ENCODE data around the gene PMVK.
"Not testable (repeated sequence)": the region's sequence is repeated elsewhere in the genome, so short reads cannot be mapped to it uniquely, and the experiment has no call there.

PMVK gene

DNA sequence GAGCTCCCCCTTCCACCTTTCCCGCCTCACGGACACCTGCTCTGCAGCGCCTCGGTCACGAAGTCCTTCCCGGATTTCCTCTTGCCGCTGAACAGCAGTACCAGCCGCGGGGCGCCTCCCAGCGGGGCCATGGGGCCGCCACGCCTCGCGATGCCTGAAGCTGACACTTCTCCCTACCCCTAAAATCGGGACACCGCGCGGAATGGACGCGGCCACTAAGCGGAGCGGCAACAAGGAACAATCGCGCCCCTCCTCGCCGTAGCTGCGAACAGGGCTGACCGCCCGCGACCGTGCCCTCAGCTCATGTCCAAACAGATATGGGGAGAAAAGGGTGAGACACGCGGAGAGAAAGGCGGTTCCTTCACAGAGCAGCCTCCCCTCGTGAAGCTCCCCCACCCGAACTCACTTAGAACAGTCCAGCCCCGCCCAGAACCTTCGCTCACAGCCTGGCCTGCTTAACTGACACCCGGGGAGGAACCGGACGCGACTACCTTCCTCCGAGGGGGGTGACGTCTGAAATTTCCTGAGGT, at the start of gene PMVK:
Gene PMVK, minus strand, starts transcription at position 165 of the 530 bp plus-strand sequence. Its CDS starts 34 bp downstream, at position 131.
- POLR2A ChIA-PET (ENCODE audit: low non-redundant PET) = interaction anchor here (0.5 to 0.7 kb wide), 2 partner anchors 12 to 46 kb away, joined by 3 to 4 read pairs; no protein-coding TSS in a partner anchor

DNA sequence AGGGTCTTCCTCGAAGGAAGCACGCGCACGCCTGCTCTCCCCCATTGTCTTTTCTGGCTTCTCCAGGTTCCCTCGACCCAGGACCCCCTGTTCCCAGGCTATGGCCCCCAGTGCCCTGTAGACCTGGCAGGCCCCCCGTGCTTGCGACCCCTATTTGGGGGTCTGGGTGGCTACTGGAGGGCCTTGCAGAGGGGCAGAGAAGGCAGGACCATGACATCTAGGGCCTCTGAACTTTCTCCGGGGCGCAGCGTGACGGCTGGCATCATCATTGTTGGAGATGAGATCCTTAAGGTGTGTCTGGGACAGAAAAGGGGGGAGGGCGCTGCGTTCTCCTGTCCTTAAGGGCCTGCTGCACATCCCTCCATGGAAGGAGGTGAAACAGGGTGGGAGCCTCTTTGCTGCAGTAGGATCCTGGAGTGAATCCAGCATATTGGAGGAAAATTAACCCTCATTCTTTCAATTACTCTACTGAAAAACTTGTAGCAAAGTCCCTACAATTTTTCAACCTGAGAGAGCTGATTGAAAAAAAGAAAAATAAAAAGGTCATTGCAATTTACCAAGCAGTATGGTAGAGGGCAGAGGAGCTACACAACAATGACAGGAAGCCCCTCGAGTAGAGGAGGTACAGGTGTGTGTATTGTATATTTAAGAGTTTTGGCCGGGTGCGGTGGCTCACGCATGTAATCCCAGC, 47.4 kb upstream of the PMVK start:
- POLR2A ChIA-PET (ENCODE audit: low non-redundant PET) = interaction anchor here (0.7 to 1.6 kb wide), 4 partner anchors 9 to 19 kb away, joined by 4 to 8 read pairs (median 4); partner anchors contain the start of genes LENEP and SHC1
- H3K27ac ChIP-seq = peak overlapping the region; percentile 91
- CTCF ChIA-PET = interaction anchor here (0.6 to 1.1 kb wide), 8 partner anchors 11 to 424 kb away, joined by 3 to 7 read pairs (median 4); partner anchors contain the start of gene PYGO2
- TF ChIP-seq, protein P1, sequence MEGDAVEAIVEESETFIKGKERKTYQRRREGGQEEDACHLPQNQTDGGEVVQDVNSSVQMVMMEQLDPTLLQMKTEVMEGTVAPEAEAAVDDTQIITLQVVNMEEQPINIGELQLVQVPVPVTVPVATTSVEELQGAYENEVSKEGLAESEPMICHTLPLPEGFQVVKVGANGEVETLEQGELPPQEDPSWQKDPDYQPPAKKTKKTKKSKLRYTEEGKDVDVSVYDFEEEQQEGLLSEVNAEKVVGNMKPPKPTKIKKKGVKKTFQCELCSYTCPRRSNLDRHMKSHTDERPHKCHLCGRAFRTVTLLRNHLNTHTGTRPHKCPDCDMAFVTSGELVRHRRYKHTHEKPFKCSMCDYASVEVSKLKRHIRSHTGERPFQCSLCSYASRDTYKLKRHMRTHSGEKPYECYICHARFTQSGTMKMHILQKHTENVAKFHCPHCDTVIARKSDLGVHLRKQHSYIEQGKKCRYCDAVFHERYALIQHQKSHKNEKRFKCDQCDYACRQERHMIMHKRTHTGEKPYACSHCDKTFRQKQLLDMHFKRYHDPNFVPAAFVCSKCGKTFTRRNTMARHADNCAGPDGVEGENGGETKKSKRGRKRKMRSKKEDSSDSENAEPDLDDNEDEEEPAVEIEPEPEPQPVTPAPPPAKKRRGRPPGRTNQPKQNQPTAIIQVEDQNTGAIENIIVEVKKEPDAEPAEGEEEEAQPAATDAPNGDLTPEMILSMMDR (conservative IDR thresholded peaks at IDR 0.05; ENCODE audit: low read depth) = peak; percentile 18; the same call in 1 of the 2 replicates
- DNase-seq (ENCODE audit: low spot score) = no peak

More for the DNA sequence above, at the start of gene PMVK:
- DNase-seq (ENCODE audit: low spot score) = peak; percentile 99
- peak within 1 kb of the TSS; percentile 98 for H3K27ac ChIP-seq
- CTCF ChIA-PET = interaction anchor here (0.5 to 1.3 kb wide), 11 partner anchors 10 to 732 kb away, joined by 3 to 5 read pairs (median 4); no protein-coding TSS in a partner anchor
- TF ChIP-seq, protein P1 (conservative IDR thresholded peaks at IDR 0.05; ENCODE audit: low read depth) = peak; percentile 53

- H3K27ac ChIP-seq = peak within 1 kb of the TSS; percentile 91
- TF ChIP-seq, protein P1 (conservative IDR thresholded peaks at IDR 0.05; ENCODE audit: low read depth) = no peak
- CTCF ChIA-PET = interaction anchor here (0.6 to 0.8 kb wide), 3 partner anchors 17 to 79 kb away, joined by 3 to 6 read pairs (median 4); no protein-coding TSS in a partner anchor
- POLR2A ChIA-PET (ENCODE audit: low non-redundant PET) = interaction anchor here (0.7 to 1.6 kb wide), 3 partner anchors 9 to 18 kb away, joined by 4 to 5 read pairs (median 4); partner anchors contain the start of gene SHC1
- peak; percentile 99 for DNase-seq (ENCODE audit: low spot score)
Measured at GRCh38 chr1:154982897-154983648, 46.6 kb upstream of the PMVK start, which contains the start of gene FLAD1. FLAD1 (plus strand) TSS chr1:154983344; CDS start chr1:154983695, 351 bp downstream.

- CTCF ChIA-PET = no interaction called here
- POLR2A ChIA-PET (ENCODE audit: low non-redundant PET) = interaction anchor here (0.6 kb wide), 1 partner anchor 13 kb away, joined by 3 read pairs; no protein-coding TSS in a partner anchor
- TF ChIP-seq, protein P1 (conservative IDR thresholded peaks at IDR 0.05; ENCODE audit: low read depth) = no peak
- H3K27ac ChIP-seq = peak overlapping the region; percentile 72
- DNase-seq (ENCODE audit: low spot score) = no peak
Measured at GRCh38 chr1:154982341-154982740, 45.8 kb upstream of the PMVK start.

- H3K27ac ChIP-seq = no peak overlapping the region
- DNase-seq (ENCODE audit: low spot score) = no peak
- TF ChIP-seq, protein P1 (conservative IDR thresholded peaks at IDR 0.05; ENCODE audit: low read depth) = no peak
- ChIA-PET CTCF (no interaction called here), POLR2A (ENCODE audit: low non-redundant PET) (no interaction called here)
Measured at GRCh38 chr1:154978360-154978759, 41.8 kb upstream of the PMVK start.

DNA sequence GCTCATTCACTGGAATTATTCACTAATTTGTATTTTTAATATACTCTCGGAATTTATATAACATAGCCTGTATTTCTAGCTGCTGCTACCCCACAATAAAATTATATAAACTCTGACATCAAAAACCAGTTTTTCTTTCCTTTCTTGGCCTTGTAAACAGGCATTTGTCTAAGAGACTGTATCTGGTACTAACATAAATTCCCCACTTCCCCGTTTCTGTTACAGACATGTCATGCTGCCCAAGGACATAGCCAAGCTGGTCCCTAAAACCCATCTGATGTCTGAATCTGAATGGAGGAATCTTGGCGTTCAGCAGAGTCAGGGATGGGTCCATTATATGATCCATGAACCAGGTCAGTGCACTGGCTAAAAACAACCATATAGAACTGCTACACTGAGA, 41.2 kb upstream of the PMVK start:
- DNase-seq (ENCODE audit: low spot score); H3K27ac ChIP-seq; POLR2A ChIA-PET (ENCODE audit: low non-redundant PET); CTCF ChIA-PET: not testable (repeated sequence)
